GM18499 (cell line): ENCODE data around the gene ADAMTS5.

Experiments used
- ATAC-seq: cut with Tn5 transposase; IDR thresholded peaks from one replicate; pipeline ENCODE4 v1.9.1; 2021; ENCODE audit warnings: moderate number of reproducible peaks; ENCODE audit not compliant: insufficient read depth, unreplicated experiment

Gene ADAMTS5

GRCh38 chr21:26892151-26892550, 74.7 kb downstream of the ADAMTS5 start:
- ATAC-seq: no peak

GRCh38 chr21:26888931-26889330, 78.0 kb downstream of the ADAMTS5 start:
- ATAC-seq: no peak

- ATAC-seq: no peak
These were observed 78.6 kb downstream of the ADAMTS5 start for GRCh38 chr21:26888256-26888655.

GRCh38 chr21:26887251-26887650, 79.6 kb downstream of the ADAMTS5 start:
- ATAC-seq: no peak

GRCh38 chr21:26884436-26884835, 82.5 kb downstream of the ADAMTS5 start:
- ATAC-seq: no peak

- ATAC-seq: no peak
These were observed 83.1 kb downstream of the ADAMTS5 start for GRCh38 chr21:26883768-26884167.

- no peak for ATAC-seq
These were observed 85.2 kb downstream of the ADAMTS5 start for GRCh38 chr21:26881504-26882228.

- ATAC-seq: no peak
These were observed 89.9 kb downstream of the ADAMTS5 start for GRCh38 chr21:26877018-26877417.

- no peak for ATAC-seq
These were observed 92.5 kb downstream of the ADAMTS5 start for GRCh38 chr21:26874347-26874746.
